RWPE2 (cell line): ENCODE results near the gene STX2.

Experiments used
- ATAC-seq: fragments of 200-7000 bp; cut with Tn5 transposase; 3 replicates; pipeline ENCODE4 v1.9.1; 2021; ENCODE audit warnings: low read depth
- DNase-seq: peaks from one replicate; pipeline ENCODE4 v3.0.0-alpha.2; 2020; ENCODE audit warnings: low spot score
- H3K27ac ChIP-seq: fragments of 450-650 bp; 2 replicates; pipeline ENCODE4 v1.5.1; 2017; ENCODE audit warnings: mild to moderate bottlenecking; ENCODE audit not compliant: poor library complexity, severe bottlenecking
- H3K27me3 ChIP-seq: fragments of 250-450 bp; sonication (Bioruptor Pico); 2 replicates; pipeline ENCODE4 v1.5.1; 2021; ENCODE audit warnings: mild to moderate bottlenecking, moderate library complexity; ENCODE audit not compliant: insufficient read depth, poor library complexity, severe bottlenecking
- H3K36me3 ChIP-seq: fragments of 250-450 bp; sonication (Bioruptor Pico); 2 replicates; pipeline ENCODE4 v1.5.1; 2020; ENCODE audit warnings: low read depth, mild to moderate bottlenecking, moderate library complexity
- H3K4me1 ChIP-seq: fragments of 250-450 bp; sonication (Bioruptor Pico); 2 replicates; pipeline ENCODE4 v1.5.1; 2021; ENCODE audit warnings: mild to moderate bottlenecking, moderate library complexity; ENCODE audit not compliant: insufficient read depth, poor library complexity, severe bottlenecking
- H3K4me3 ChIP-seq: fragments of 250-450 bp; sonication (Bioruptor Pico); 2 replicates; pipeline ENCODE4 v1.5.1; 2021; ENCODE audit warnings: mild to moderate bottlenecking, moderate library complexity; ENCODE audit not compliant: severe bottlenecking
- H3K9me3 ChIP-seq: fragments of 250-450 bp; sonication (Bioruptor Pico); 2 replicates; pipeline ENCODE4 v1.5.1; 2021; ENCODE audit warnings: mild to moderate bottlenecking, moderate library complexity; ENCODE audit not compliant: severe bottlenecking
- TF ChIP-seq, protein P1 (sequence below): fragments of 450-650 bp; IDR thresholded peaks from one replicate; pipeline ENCODE4 v1.5.1; 2017; ENCODE audit warnings: mild to moderate bottlenecking, moderate library complexity; ENCODE audit not compliant: poor library complexity, severe bottlenecking

The STX2 gene

DNA sequence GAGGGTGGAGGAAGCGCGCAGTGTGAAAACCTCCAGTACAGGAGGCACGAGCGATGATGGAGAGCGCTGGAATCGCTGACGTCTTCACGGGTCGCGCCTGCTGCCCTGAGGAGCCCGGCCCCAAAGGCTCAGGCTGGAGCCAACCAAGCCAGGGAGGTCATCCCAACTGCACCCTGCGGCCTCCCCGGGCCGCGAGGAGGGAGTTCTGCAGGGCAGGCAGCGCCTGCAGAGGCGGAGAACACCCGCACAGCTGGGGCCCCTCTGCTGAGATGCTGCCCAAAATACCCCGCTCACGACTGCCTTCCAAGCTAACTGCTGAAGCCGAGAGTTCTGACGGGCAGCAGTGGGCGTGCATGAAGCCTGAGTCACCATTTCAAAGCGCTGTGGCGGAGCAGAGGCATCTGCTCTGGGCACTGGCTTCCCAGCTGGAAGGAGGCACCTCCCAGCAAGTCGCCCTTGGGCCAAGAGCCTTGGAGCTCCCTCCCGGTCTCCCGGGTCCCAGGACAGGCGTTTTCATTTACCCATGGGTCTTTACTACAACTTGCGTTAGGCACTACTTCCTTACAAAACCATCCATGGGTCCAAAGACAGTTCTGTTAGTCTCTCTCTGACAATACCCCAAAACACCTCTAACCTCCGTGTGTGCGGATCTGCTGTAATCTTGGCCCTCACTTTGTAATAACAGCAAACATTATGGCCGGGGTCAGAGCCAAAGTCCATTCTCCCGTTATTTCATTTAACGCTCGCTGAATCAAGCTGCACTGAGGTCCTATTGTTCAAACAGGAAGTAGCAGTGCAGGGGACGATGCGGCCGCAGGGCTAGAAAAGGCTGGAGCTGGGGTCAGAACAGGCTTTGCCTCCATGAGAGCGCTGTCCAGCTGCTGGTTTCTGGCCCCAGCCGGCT is 62.8 kb downstream of the STX2 start:
- Histone ChIP-seq H3K4me1 (no peaks in the 10 kb centered on the region), H3K9me3 (no peaks in the 10 kb centered on the region), H3K36me3 (no peaks in the 10 kb centered on the region), H3K27me3 (no peaks in the 10 kb centered on the region), H3K27ac (no peak overlapping the region), H3K4me3 (no peak overlapping the region)
- TF ChIP-seq, protein P1, sequence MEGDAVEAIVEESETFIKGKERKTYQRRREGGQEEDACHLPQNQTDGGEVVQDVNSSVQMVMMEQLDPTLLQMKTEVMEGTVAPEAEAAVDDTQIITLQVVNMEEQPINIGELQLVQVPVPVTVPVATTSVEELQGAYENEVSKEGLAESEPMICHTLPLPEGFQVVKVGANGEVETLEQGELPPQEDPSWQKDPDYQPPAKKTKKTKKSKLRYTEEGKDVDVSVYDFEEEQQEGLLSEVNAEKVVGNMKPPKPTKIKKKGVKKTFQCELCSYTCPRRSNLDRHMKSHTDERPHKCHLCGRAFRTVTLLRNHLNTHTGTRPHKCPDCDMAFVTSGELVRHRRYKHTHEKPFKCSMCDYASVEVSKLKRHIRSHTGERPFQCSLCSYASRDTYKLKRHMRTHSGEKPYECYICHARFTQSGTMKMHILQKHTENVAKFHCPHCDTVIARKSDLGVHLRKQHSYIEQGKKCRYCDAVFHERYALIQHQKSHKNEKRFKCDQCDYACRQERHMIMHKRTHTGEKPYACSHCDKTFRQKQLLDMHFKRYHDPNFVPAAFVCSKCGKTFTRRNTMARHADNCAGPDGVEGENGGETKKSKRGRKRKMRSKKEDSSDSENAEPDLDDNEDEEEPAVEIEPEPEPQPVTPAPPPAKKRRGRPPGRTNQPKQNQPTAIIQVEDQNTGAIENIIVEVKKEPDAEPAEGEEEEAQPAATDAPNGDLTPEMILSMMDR, result no peak
- ATAC-seq, result peak; percentile 97
- no peak for DNase-seq

DNA sequence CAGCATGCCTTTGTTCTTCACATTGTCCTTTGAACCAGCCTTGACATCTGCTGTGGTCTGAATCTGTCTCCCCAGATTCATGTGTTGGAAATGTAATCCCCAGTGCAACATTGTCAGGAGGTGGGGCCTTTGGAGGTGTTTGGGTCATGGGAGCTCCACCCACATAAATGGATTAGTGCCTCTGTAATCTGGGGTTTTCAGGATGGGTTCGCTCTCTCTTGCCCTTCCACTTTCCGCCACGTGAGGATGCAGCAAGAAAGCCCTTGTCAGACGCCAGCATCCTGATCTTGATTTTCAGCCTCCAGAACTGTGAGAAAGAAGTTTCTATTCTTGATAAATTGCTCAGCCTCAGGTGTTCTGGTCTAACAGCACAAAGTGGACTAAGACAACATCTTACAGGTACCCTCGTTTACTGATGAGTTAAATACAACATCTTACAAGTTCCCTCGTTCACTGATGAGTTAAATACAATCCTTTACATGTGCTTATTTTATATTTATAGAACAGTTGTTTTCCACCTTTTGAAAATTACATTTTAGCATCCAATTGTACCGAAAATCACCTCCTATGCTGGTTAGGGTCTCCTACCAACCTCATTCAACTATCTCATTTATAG is 68.5 kb downstream of the STX2 start:
- Histone ChIP-seq H3K4me3 (no peak overlapping the region), H3K27me3 (no peaks in the 10 kb centered on the region), H3K4me1 (peaks cover 9% of the 10 kb centered on the region), H3K9me3 (no peaks in the 10 kb centered on the region), H3K27ac (no peak overlapping the region), H3K36me3 (no peaks in the 10 kb centered on the region)
- DNase-seq, result no peak
- ATAC-seq, result no peak
- TF ChIP-seq, protein P1, result no peak

DNA sequence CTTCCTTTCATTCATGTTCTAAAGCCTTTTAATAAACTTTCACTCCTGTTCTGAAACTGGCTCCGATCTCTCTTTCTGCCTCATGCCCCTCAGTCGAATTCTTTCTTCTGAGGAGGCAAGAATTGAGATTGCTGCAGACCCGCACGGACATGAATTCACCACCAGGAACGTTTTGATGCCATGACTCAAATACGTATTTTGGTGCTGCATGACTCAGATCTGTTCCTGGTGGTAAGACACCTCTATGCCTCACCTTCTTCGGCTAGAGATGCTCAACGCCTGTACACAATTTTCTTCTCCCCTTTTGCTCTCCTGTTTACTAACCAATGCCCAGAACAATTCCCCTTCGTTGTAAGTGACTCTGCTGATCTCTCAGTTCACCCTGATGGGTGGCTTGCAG is 70.9 kb downstream of the STX2 start:
- H3K4me3 ChIP-seq, result no peak overlapping the region
- ATAC-seq (peak; percentile 94), DNase-seq (no peak)
- H3K4me1 ChIP-seq, result peaks cover 9% of the 10 kb centered on the region
- no peaks in the 10 kb centered on the region for H3K9me3 ChIP-seq
- H3K27ac ChIP-seq, result no peak overlapping the region
- H3K36me3 ChIP-seq, result no peaks in the 10 kb centered on the region
- TF ChIP-seq, protein P1, result no peak
- no peaks in the 10 kb centered on the region for H3K27me3 ChIP-seq

DNA sequence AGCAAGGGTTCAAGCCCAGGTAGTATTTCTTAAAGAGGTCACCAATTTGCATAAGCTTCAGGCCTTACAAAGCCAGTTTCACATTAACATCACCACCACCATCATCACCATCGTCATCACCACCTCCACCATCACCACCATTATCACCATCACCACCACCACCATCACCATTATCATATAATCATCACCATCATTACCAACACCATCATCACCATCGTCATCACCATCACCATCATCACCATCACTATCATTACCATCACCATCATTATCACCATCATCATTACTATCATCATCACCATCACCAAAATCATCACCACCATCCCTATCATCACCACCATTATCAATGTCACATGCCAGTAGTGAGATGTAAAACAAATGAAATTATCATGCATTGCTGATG is 72.6 kb downstream of the STX2 start:
- H3K27ac ChIP-seq, result no peak overlapping the region
- TF ChIP-seq, protein P1, result no peak
- H3K36me3 ChIP-seq, result no peaks in the 10 kb centered on the region
- H3K4me3 ChIP-seq, result no peak overlapping the region
- no peak for ATAC-seq
- peaks cover 9% of the 10 kb centered on the region for H3K4me1 ChIP-seq
- no peak for DNase-seq
- H3K9me3 ChIP-seq, result no peaks in the 10 kb centered on the region
- H3K27me3 ChIP-seq, result peaks cover 2% of the 10 kb centered on the region

DNA sequence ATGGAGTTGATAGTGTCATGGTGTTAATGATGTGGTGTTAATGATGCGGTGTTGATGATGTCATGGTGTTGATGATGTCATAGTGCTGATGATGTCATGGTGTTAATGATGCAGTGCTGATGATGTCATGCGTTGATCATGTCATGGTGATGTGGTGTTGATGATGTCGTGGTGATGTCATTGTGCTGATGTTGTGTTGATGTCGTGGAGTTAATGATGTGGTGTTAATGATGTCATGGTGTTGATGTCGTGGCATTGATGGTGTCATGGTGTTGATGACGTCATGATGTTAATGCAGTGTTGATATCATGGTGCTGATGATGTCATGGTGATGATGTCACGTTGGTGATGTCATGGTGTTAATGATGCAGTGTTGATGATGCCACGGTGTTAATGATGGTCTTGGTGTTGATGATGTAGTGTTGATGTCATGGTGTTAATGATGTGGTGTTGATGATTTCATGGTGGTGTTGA is 73.8 kb downstream of the STX2 start:
- H3K4me1 ChIP-seq, result peaks cover 9% of the 10 kb centered on the region
- DNase-seq (no peak), ATAC-seq (no peak)
- H3K4me3 ChIP-seq, result no peak overlapping the region
- no peaks in the 10 kb centered on the region for H3K9me3 ChIP-seq
- peaks cover 2% of the 10 kb centered on the region for H3K27me3 ChIP-seq
- no peaks in the 10 kb centered on the region for H3K36me3 ChIP-seq
- TF ChIP-seq, protein P1, result no peak
- H3K27ac ChIP-seq, result no peak overlapping the region
